K562 (cell line): ENCODE results near the gene ADGRF5. TPM values are rescaled to one million over a fixed set of nuclear protein-coding genes. Genes with fewer than 3 reads are reported as not detected.

Experiments used
- ATAC-seq: fragments of 200-7000 bp; cut with Tn5 transposase; 3 replicates; pipeline ENCODE4 v1.9.1; 2020; ENCODE audit warnings: moderate library complexity
- BruUV-seq: library from RNA; stranded (reverse); fragments of 400-500 nt; replicated peaks from 2 replicates; lab custom pipeline; 2021; lab: Mats Ljungman, UMichigan
- CTCF ChIA-PET: fragments of 300-600 bp; formaldehyde crosslinking; extraction: SDS; loops from one replicate; lab custom pipeline; 2021; ENCODE audit warnings: low intra/inter-chr PET ratio; lab: Yijun Ruan, JAX
- POLR2A ChIA-PET: fragments of 300-600, 350-650 bp; sonication (Branson Sonifier 250); formaldehyde crosslinking; extraction: SDS; loops from one replicate; lab custom pipeline; 2021; ENCODE audit warnings: antibody characterized with exemption, inconsistent platforms; lab: Yijun Ruan, JAX
- DNase-seq, 4 experiments: peaks; one replicate each; pipeline versions ENCODE4 v3.0.0 to v3.0.0-alpha.2; 2011 to 2018; ENCODE audit warnings: low spot score in 3 of 4, mixed read lengths in 3 of 4; ENCODE audit errors: extremely low read depth in 1 of 4
- FAIRE-seq: peaks from 2 replicates; lab custom pipeline; 2011; peaks lifted over from hg19 to GRCh38; lab: Jason Lieb, UNC
- H2AFZ ChIP-seq: 2 replicates; pipeline ENCODE4 v1.6.0; 2011; ENCODE audit warnings: low read depth, low read length, control low read depth, inconsistent platforms
- H3K27ac ChIP-seq: fragments of 200-600 bp; 3 replicates; pipeline ENCODE4 v1.8.0; 2011; ENCODE audit warnings: low read depth, mild to moderate bottlenecking, control low read depth, inconsistent platforms, low read length, moderate library complexity, mixed read lengths; ENCODE audit errors: extremely low read depth
- H3K27me3 ChIP-seq, 2 experiments: fragments of 300-600 bp in 1 of 2; 2 replicates in 1 of 2; 3 replicates in 1 of 2; pipeline versions ENCODE4 v1.6.0 to v1.8.0; 2011; ENCODE audit warnings: inconsistent platforms in 2 of 2, low read length in 2 of 2, mild to moderate bottlenecking in 1 of 2, mixed read lengths in 1 of 2, moderate library complexity in 1 of 2; ENCODE audit not compliant: control insufficient read depth in 2 of 2, insufficient read depth in 2 of 2
- H3K36me3 ChIP-seq: fragments of 300-600 bp; 3 replicates; pipeline ENCODE4 v1.8.0; 2011; ENCODE audit warnings: mild to moderate bottlenecking, low read length, inconsistent platforms; ENCODE audit not compliant: control insufficient read depth, insufficient read depth
- H3K4me1 ChIP-seq, 2 experiments: fragments of 200-600 bp in 1 of 2; replicated peaks in 1 of 2; 2 replicates in 1 of 2; 3 replicates in 1 of 2; pipeline versions ENCODE4 v1.5.1 to v1.8.0; 2011; ENCODE audit warnings: inconsistent platforms in 2 of 2, low read length in 2 of 2, mild to moderate bottlenecking in 1 of 2, mixed read lengths in 1 of 2, moderate library complexity in 1 of 2; ENCODE audit not compliant: control insufficient read depth in 2 of 2, insufficient read depth in 2 of 2
- H3K4me2 ChIP-seq: 2 replicates; pipeline ENCODE4 v1.6.1; 2011; ENCODE audit warnings: low read length, control low read depth, inconsistent platforms, mixed read lengths; ENCODE audit not compliant: insufficient read depth
- H3K4me3 ChIP-seq: fragments of 200-600 bp; sonication (generic), shearing (Covaris generic); 2 replicates; pipeline ENCODE4 v1.5.1; 2016; ENCODE audit warnings: control low read depth, inconsistent platforms
- H3K79me2 ChIP-seq: fragments of 200-600 bp; 3 replicates; pipeline ENCODE4 v1.8.0; 2011; ENCODE audit warnings: low read length, inconsistent platforms; ENCODE audit not compliant: control insufficient read depth, insufficient read depth
- H3K9ac ChIP-seq, 2 experiments: 2 replicates each; pipeline versions ENCODE4 v1.6.0 to v1.6.1; 2011; ENCODE audit warnings: low read depth in 2 of 2, low read length in 2 of 2, control low read depth in 1 of 2, inconsistent platforms in 1 of 2, mild to moderate bottlenecking in 1 of 2, mixed read lengths in 1 of 2; ENCODE audit not compliant: insufficient read depth in 1 of 2
- H3K9me1 ChIP-seq: one replicate; pipeline ENCODE4 v1.6.0; 2011; ENCODE audit warnings: inconsistent platforms, mild to moderate bottlenecking, low read length, moderate library complexity; ENCODE audit not compliant: control insufficient read depth, insufficient read depth
- H3K9me3 ChIP-seq: replicated peaks from 2 replicates; pipeline ENCODE4 v1.5.1; 2011; ENCODE audit warnings: low read depth, low read length, inconsistent platforms; ENCODE audit not compliant: control insufficient read depth, insufficient read depth
- H4K20me1 ChIP-seq: replicated peaks from 2 replicates; pipeline ENCODE4 v1.6.1; 2011; ENCODE audit warnings: low read length, inconsistent platforms, mixed read lengths; ENCODE audit not compliant: control insufficient read depth, insufficient read depth
- KAT8 ChIP-seq: fragments of 450-650 bp; IDR thresholded peaks from 2 replicates; pipeline ENCODE4 v1.6.1; 2016; ENCODE audit warnings: low read depth, mild to moderate bottlenecking
- NBN ChIP-seq: fragments of 450-650 bp; IDR thresholded peaks from 2 replicates; pipeline ENCODE4 v1.6.1; 2016; ENCODE audit warnings: low read depth, mild to moderate bottlenecking
- SP1 ChIP-seq: sonication (generic); formaldehyde crosslinking; IDR thresholded peaks from 2 replicates; pipeline ENCODE4 v1.8.1; 2022; ENCODE audit warnings: mild to moderate bottlenecking, missing genetic modification reagents
- WGBS: fragments of 100-300 bp; shearing (Covaris generic); methylation state at CpG from one replicate; pipeline ENCODE4 v1.1.6; 2016; ENCODE audit warnings: low coverage, mixed read lengths; ENCODE audit not compliant: insufficient coverage; ENCODE audit errors: missing lambda C conversion rate; 5-methylcytosine and 5-hydroxymethylcytosine counted together
- in situ Hi-C: fragments of 300-500 bp; cut with MboI; formaldehyde crosslinking; loops from 4 replicates; pipeline ENCODE4 v1.15.0; 2018; ENCODE audit warnings: inconsistent platforms, mixed read lengths
- intact Hi-C: fragments of 100-400 bp; cut with micrococcal nuclease; formaldehyde crosslinking; loops from 2 replicates; pipeline ENCODE4 v1.14.2; 2022
- polyA plus RNA-seq, 8 experiments: library from polyadenylated mRNA; depleted of rRNA in 4 of 8; stranded (reverse) in 5 of 8; unstranded in 3 of 8; fragments of >200 nt; fragmentation: Nextera tagmentation in 2 of 8; fragmentation: Illumina TruSeq in 1 of 8; extraction: Ambion mirVana in 2 of 8; extraction: Trizol in 1 of 8; gene quantifications; 2 replicates each; pipeline versions ENCODE4 v1.2.1 to v1.2.3, GENCODE V29; 2011 to 2014; ENCODE audit warnings: inconsistent platforms in 1 of 8, missing spikeins in 1 of 8
- total RNA-seq, 7 experiments: library from RNA; depleted of rRNA in 6 of 7; stranded (reverse); fragments of >200 nt in 6 of 7; fragmentation: Illumina TruSeq in 2 of 7; extraction: Trizol in 2 of 7; gene quantifications; 2 replicates each; pipeline versions ENCODE4 v1.2.1 to v1.2.3, GENCODE V29; 2011 to 2021; ENCODE audit warnings: low replicate concordance in 1 of 7
- TF ChIP-seq, protein P1 (sequence below): fragments of 150-350 bp; conservative IDR thresholded peaks from 2 replicates; pipeline ENCODE4 v1.6.1; 2014; ENCODE audit warnings: low read length

The ADGRF5 gene
- total and polyA plus RNA-seq, 9 of the 15 experiments (the other 6 are each of a cell fraction or from before 2014, with no cell fraction given), result 0.07 TPM; not detected in 8

DNA sequence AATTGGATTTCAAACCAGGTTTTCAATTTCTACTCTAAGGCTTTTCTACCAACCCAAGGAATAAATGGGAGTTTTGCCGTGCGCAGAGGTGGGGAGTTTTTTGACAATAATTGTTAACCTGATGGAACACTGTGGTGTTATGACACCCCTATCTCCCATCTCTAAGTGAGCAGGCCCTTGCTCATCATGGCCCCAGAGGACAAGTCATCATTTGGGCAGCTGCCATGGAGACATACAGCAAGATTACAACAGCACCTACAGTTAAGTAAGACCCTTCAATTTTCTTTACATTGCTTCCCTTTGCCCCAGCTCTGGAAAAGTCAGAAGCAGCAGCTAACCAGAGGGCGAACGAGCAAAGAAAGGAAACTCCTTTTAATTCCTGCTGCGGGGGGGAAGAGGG is 54.3 kb downstream of the ADGRF5 start:
- BruUV-seq, result no TSS peak
- Histone ChIP-seq H3K4me3 (no peak overlapping the region), H3K27ac (no peak overlapping the region), H3K4me2 (no peak overlapping the region), H3K79me2 (no peaks in the 10 kb centered on the region), H3K4me1 (no peaks in the 10 kb centered on the region), H3K9ac (no peak overlapping the region), H3K9me1 (no peaks in the 10 kb centered on the region), H3K36me3 (no peaks in the 10 kb centered on the region), H4K20me1 (no peaks in the 10 kb centered on the region), H3K27me3 (peaks cover 0 to 6% of the 10 kb centered on the region in 2 experiments; a peak in 2 of 5 replicates), H2AFZ (no peak overlapping the region), H3K9me3 (no peaks in the 10 kb centered on the region)
- TF ChIP-seq SP1 (CRISPR knock-in tag), result no peak
- no peak for TF ChIP-seq NBN
- TF ChIP-seq, protein P1, sequence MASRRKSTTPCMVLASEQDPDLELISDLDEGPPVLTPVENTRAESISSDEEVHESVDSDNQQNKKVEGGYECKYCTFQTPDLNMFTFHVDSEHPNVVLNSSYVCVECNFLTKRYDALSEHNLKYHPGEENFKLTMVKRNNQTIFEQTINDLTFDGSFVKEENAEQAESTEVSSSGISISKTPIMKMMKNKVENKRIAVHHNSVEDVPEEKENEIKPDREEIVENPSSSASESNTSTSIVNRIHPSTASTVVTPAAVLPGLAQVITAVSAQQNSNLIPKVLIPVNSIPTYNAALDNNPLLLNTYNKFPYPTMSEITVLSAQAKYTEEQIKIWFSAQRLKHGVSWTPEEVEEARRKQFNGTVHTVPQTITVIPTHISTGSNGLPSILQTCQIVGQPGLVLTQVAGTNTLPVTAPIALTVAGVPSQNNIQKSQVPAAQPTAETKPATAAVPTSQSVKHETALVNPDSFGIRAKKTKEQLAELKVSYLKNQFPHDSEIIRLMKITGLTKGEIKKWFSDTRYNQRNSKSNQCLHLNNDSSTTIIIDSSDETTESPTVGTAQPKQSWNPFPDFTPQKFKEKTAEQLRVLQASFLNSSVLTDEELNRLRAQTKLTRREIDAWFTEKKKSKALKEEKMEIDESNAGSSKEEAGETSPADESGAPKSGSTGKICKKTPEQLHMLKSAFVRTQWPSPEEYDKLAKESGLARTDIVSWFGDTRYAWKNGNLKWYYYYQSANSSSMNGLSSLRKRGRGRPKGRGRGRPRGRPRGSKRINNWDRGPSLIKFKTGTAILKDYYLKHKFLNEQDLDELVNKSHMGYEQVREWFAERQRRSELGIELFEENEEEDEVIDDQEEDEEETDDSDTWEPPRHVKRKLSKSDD, result no peak
- TF ChIP-seq KAT8, result no peak
- POLR2A ChIA-PET, result no interaction called here
- CTCF ChIA-PET, result no interaction called here
- DNase-seq, result no peak
- ATAC-seq, result no peak
- intact Hi-C loops, result no loop called here
- FAIRE-seq, result no peak
- WGBS, result 0% methylated on average over 5 of the region's 5 CpGs
- in situ Hi-C loops, result no loop called here
